Coronary artery (tissue), 2 donors: ENCODE results near the gene SLC38A4.

Source experiments
- DNase-seq: peaks from one replicate; pipeline ENCODE4 v3.0.0-alpha.2; 2017; ENCODE audit warnings: low spot score
- H3K27ac ChIP-seq, 2 donors: fragments of 200-600 bp; sonication (generic); one replicate each; pipeline ENCODE4 v1.5.1; 2016 to 2019
- H3K4me3 ChIP-seq: fragments of 200-600 bp; sonication (generic); 2 replicates; pipeline ENCODE4 v1.5.1; 2016; ENCODE audit warnings: mild to moderate bottlenecking, moderate library complexity
- TF ChIP-seq, protein P1 (sequence below): fragments of 200-600 bp; sonication (generic); IDR thresholded peaks from one replicate; pipeline ENCODE4 v1.5.1; 2019; ENCODE audit warnings: antibody characterized with exemption

Gene SLC38A4

DNA sequence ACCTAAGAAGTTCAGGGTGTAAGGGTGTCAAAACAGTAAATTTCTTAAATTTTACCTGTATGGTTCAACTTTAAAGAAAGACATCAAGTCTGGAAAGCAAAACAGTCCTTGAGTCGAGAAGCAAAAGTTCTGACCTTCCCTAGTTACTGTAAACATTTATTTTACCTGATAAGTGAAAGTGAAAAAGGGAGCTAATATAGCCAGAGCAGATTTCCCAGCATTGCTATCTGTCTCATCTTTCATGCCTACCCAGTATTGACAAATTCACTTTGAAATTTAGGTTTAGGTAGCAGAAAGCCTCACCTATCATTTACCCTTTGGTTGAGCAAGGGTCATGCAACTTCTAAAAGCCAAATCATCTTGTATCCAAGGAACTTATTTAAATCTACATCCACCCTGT lies 24.5 kb downstream of the SLC38A4 start:
- H3K27ac ChIP-seq, result no peak overlapping the region
- TF ChIP-seq, protein P1, sequence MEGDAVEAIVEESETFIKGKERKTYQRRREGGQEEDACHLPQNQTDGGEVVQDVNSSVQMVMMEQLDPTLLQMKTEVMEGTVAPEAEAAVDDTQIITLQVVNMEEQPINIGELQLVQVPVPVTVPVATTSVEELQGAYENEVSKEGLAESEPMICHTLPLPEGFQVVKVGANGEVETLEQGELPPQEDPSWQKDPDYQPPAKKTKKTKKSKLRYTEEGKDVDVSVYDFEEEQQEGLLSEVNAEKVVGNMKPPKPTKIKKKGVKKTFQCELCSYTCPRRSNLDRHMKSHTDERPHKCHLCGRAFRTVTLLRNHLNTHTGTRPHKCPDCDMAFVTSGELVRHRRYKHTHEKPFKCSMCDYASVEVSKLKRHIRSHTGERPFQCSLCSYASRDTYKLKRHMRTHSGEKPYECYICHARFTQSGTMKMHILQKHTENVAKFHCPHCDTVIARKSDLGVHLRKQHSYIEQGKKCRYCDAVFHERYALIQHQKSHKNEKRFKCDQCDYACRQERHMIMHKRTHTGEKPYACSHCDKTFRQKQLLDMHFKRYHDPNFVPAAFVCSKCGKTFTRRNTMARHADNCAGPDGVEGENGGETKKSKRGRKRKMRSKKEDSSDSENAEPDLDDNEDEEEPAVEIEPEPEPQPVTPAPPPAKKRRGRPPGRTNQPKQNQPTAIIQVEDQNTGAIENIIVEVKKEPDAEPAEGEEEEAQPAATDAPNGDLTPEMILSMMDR, result no peak
- no peak for DNase-seq
- no peak overlapping the region for H3K4me3 ChIP-seq

DNA sequence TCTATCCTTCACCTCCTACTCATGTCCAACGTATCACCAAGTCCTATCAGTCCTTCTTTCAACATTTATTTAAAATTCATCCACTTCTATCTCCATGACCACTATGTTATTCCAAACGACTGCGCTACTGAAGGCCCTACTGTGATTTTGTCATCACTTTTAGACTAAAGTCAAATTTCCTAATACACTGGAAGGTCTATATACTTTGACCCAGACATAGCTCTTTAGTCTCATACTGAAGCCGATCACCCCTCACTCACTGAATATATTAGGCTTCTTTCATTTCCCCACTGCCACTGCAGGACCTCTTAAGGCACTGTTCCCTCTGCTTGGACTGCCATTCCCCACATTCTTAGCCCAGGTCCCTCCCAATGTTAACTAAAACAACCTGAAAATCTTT lies 25.6 kb downstream of the SLC38A4 start:
- TF ChIP-seq, protein P1, result no peak
- no peak for DNase-seq
- no peak overlapping the region for H3K4me3 ChIP-seq
- no peak overlapping the region for H3K27ac ChIP-seq

- TF ChIP-seq, protein P1, result no peak
- DNase-seq, result no peak
- H3K4me3 ChIP-seq, result no peak overlapping the region
- no peak overlapping the region for H3K27ac ChIP-seq
Observed at GRCh38 chr12:46798648-46799047, 27.1 kb downstream of the SLC38A4 start.

DNA sequence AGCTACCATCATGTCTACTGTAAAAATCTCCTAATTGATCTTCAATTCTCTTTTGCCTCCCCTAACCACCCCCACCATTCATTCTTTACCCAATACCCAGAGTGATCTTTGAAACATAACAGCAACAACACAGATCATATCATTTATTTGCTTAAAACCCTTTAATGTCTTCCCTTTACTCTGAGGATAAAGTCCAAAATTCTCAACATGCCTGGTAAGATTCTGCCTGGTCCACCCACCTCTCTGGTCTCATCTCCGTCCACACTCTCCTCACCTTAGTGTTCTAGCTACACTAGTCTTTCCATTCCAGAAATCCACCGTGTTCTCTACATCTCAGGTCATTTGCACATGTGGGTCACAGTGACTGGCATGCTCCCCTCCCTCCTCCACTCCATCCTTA lies 27.7 kb downstream of the SLC38A4 start:
- no peak for DNase-seq
- TF ChIP-seq, protein P1, result no peak
- Histone ChIP-seq H3K4me3 (no peak overlapping the region), H3K27ac (no peak overlapping the region)

- DNase-seq, result no peak
- Histone ChIP-seq H3K27ac (no peak overlapping the region), H3K4me3 (no peak overlapping the region)
- TF ChIP-seq, protein P1, result no peak
Observed at GRCh38 chr12:46795988-46796387, 29.8 kb downstream of the SLC38A4 start.

- TF ChIP-seq, protein P1, result no peak
- no peak overlapping the region for H3K4me3 ChIP-seq
- no peak for DNase-seq
- no peak overlapping the region for H3K27ac ChIP-seq
Observed at GRCh38 chr12:46794593-46795190, 31.1 kb downstream of the SLC38A4 start.

DNA sequence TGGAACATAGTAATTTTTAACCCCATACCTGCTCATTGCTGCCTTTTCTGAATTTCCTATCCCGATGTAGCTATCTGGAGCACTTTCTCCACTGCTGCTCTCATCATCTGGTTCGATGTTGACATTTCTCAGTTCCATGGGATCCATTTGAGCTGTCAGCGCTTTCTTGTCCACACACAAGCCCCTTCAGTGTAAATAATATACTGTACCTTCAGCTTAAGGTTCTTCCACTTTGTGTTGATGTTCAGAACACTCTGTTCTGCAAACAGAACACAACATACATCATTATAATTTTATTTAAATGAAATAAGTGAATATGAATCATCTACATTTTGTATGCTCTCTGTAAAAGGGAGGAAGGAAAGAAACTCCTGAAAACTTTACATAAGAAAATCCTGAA lies 32.9 kb downstream of the SLC38A4 start:
- no peak overlapping the region for H3K4me3 ChIP-seq
- H3K27ac ChIP-seq, result no peak overlapping the region
- TF ChIP-seq, protein P1, result no peak
- DNase-seq, result no peak
